Duodenal mucosa (tissue), 2 donors: Measurements from ENCODE around the gene LMO1.

Experiments used
- H3K27ac ChIP-seq: one replicate; pipeline ENCODE4 v1.7.0; 2013; ENCODE audit warnings: low read depth, low read length
- H3K27me3 ChIP-seq, 2 donors: one replicate each; pipeline ENCODE4 v1.7.0; 2013; ENCODE audit warnings: low read length in 2 of 2, control low read depth in 1 of 2; ENCODE audit not compliant: insufficient read depth in 2 of 2, control insufficient read depth in 1 of 2
- H3K36me3 ChIP-seq, 2 donors: one replicate each; pipeline ENCODE4 v1.7.0; 2013; ENCODE audit warnings: low read length in 2 of 2, control low read depth in 1 of 2; ENCODE audit not compliant: insufficient read depth in 2 of 2, control insufficient read depth in 1 of 2
- H3K4me1 ChIP-seq, 2 donors: one replicate each; pipeline ENCODE4 v1.7.0; 2013; ENCODE audit warnings: low read length in 2 of 2, control low read depth in 1 of 2; ENCODE audit not compliant: insufficient read depth in 2 of 2, control insufficient read depth in 1 of 2
- H3K4me3 ChIP-seq, 2 donors: one replicate each; pipeline ENCODE4 v1.7.0; 2013; ENCODE audit warnings: low read length in 2 of 2, low read depth in 1 of 2
- H3K9ac ChIP-seq, 2 donors: one replicate each; pipeline ENCODE4 v1.7.0; 2013; ENCODE audit warnings: low read length in 2 of 2, low read depth in 1 of 2
- H3K9me3 ChIP-seq, 2 donors: one replicate each; pipeline ENCODE4 v1.7.0; 2013; ENCODE audit warnings: low read length in 2 of 2, control low read depth in 1 of 2; ENCODE audit not compliant: control insufficient read depth in 1 of 2

Gene LMO1

GRCh38 chr11:8288166-8288772 is 24.6 kb upstream of the LMO1 start:
- H3K36me3 ChIP-seq, result no peaks in the 10 kb centered on the region
- no peak overlapping the region for H3K27ac ChIP-seq
- H3K27me3 ChIP-seq, result no peaks in the 10 kb centered on the region
- H3K9ac ChIP-seq, result no peak overlapping the region
- no peak overlapping the region for H3K4me3 ChIP-seq
- H3K9me3 ChIP-seq, result no peaks in the 10 kb centered on the region
- no peaks in the 10 kb centered on the region for H3K4me1 ChIP-seq

- no peaks in the 10 kb centered on the region for H3K36me3 ChIP-seq
- H3K27me3 ChIP-seq, result no peaks in the 10 kb centered on the region
- H3K4me3 ChIP-seq, result no peak overlapping the region
- no peak overlapping the region for H3K27ac ChIP-seq
- H3K9ac ChIP-seq, result no peak overlapping the region
- H3K9me3 ChIP-seq, result no peaks in the 10 kb centered on the region
- H3K4me1 ChIP-seq, result no peaks in the 10 kb centered on the region
These were observed 24.0 kb upstream of the LMO1 start for GRCh38 chr11:8287703-8288102.

- H3K9me3 ChIP-seq, result no peaks in the 10 kb centered on the region
These were observed 23.6 kb upstream of the LMO1 start for GRCh38 chr11:8287297-8287696.

GRCh38 chr11:8286886-8287285 is 23.2 kb upstream of the LMO1 start:
- no peak overlapping the region for H3K9ac ChIP-seq
- no peak overlapping the region for H3K4me3 ChIP-seq
- no peaks in the 10 kb centered on the region for H3K4me1 ChIP-seq
- H3K36me3 ChIP-seq, result no peaks in the 10 kb centered on the region
- no peak overlapping the region for H3K27ac ChIP-seq
- H3K9me3 ChIP-seq, result no peaks in the 10 kb centered on the region
- peaks cover 0 to 4% of the 10 kb centered on the region in 2 donors for H3K27me3 ChIP-seq

More at GRCh38 chr11:8287297-8287696, 23.6 kb upstream of the LMO1 start:
- Histone ChIP-seq H3K4me1 (no peaks in the 10 kb centered on the region), H3K9ac (no peak overlapping the region), H3K27ac (no peak overlapping the region), H3K27me3 (peaks cover 0 to 3% of the 10 kb centered on the region in 2 donors), H3K4me3 (no peak overlapping the region), H3K36me3 (no peaks in the 10 kb centered on the region)

GRCh38 chr11:8285796-8286195 is 22.1 kb upstream of the LMO1 start:
- Histone ChIP-seq H3K4me3 (no peak overlapping the region), H3K9me3 (no peaks in the 10 kb centered on the region), H3K27me3 (peaks cover 0 to 4% of the 10 kb centered on the region in 2 donors), H3K27ac (no peak overlapping the region), H3K36me3 (no peaks in the 10 kb centered on the region), H3K9ac (no peak overlapping the region), H3K4me1 (no peaks in the 10 kb centered on the region)

- Histone ChIP-seq H3K9me3 (no peaks in the 10 kb centered on the region), H3K9ac (no peak overlapping the region), H3K36me3 (no peaks in the 10 kb centered on the region), H3K4me1 (no peaks in the 10 kb centered on the region), H3K27me3 (peaks cover 0 to 4% of the 10 kb centered on the region in 2 donors), H3K4me3 (no peak overlapping the region), H3K27ac (no peak overlapping the region)
These were observed 21.6 kb upstream of the LMO1 start for GRCh38 chr11:8285228-8285627.

- no peak overlapping the region for H3K27ac ChIP-seq
- peaks cover 0 to 4% of the 10 kb centered on the region in 2 donors for H3K27me3 ChIP-seq
- H3K4me1 ChIP-seq, result no peaks in the 10 kb centered on the region
- H3K9me3 ChIP-seq, result no peaks in the 10 kb centered on the region
- H3K9ac ChIP-seq, result no peak overlapping the region
- H3K4me3 ChIP-seq, result no peak overlapping the region
- H3K36me3 ChIP-seq, result no peaks in the 10 kb centered on the region
These were observed 20.0 kb upstream of the LMO1 start for GRCh38 chr11:8283465-8284230.

- Histone ChIP-seq H3K4me1 (no peaks in the 10 kb centered on the region), H3K27me3 (peaks cover 0 to 4% of the 10 kb centered on the region in 2 donors), H3K27ac (no peak overlapping the region), H3K4me3 (no peak overlapping the region), H3K36me3 (no peaks in the 10 kb centered on the region), H3K9me3 (no peaks in the 10 kb centered on the region), H3K9ac (no peak overlapping the region)
These were observed 19.4 kb upstream of the LMO1 start for GRCh38 chr11:8283100-8283464.

GRCh38 chr11:8282631-8283030 is 19.0 kb upstream of the LMO1 start:
- Histone ChIP-seq H3K9ac (no peak overlapping the region), H3K27me3 (peaks cover 0 to 4% of the 10 kb centered on the region in 2 donors), H3K4me3 (no peak overlapping the region), H3K4me1 (no peaks in the 10 kb centered on the region), H3K36me3 (no peaks in the 10 kb centered on the region), H3K27ac (no peak overlapping the region), H3K9me3 (no peaks in the 10 kb centered on the region)

GRCh38 chr11:8281266-8281665 is 17.6 kb upstream of the LMO1 start:
- Histone ChIP-seq H3K9me3 (no peaks in the 10 kb centered on the region), H3K4me1 (no peaks in the 10 kb centered on the region), H3K4me3 (no peak overlapping the region), H3K9ac (no peak overlapping the region), H3K27me3 (peaks cover 0 to 4% of the 10 kb centered on the region in 2 donors), H3K36me3 (no peaks in the 10 kb centered on the region), H3K27ac (no peak overlapping the region)
